ENCODE measurements around the gene HFM1. TPM values are rescaled to one million over a fixed set of nuclear protein-coding genes. Genes with fewer than 3 reads are reported as not detected.
"Not testable (repeated sequence)": the region's sequence is repeated elsewhere in the genome, so short reads cannot be mapped to it uniquely, and the experiment has no call there.

The HFM1 gene, protein sequence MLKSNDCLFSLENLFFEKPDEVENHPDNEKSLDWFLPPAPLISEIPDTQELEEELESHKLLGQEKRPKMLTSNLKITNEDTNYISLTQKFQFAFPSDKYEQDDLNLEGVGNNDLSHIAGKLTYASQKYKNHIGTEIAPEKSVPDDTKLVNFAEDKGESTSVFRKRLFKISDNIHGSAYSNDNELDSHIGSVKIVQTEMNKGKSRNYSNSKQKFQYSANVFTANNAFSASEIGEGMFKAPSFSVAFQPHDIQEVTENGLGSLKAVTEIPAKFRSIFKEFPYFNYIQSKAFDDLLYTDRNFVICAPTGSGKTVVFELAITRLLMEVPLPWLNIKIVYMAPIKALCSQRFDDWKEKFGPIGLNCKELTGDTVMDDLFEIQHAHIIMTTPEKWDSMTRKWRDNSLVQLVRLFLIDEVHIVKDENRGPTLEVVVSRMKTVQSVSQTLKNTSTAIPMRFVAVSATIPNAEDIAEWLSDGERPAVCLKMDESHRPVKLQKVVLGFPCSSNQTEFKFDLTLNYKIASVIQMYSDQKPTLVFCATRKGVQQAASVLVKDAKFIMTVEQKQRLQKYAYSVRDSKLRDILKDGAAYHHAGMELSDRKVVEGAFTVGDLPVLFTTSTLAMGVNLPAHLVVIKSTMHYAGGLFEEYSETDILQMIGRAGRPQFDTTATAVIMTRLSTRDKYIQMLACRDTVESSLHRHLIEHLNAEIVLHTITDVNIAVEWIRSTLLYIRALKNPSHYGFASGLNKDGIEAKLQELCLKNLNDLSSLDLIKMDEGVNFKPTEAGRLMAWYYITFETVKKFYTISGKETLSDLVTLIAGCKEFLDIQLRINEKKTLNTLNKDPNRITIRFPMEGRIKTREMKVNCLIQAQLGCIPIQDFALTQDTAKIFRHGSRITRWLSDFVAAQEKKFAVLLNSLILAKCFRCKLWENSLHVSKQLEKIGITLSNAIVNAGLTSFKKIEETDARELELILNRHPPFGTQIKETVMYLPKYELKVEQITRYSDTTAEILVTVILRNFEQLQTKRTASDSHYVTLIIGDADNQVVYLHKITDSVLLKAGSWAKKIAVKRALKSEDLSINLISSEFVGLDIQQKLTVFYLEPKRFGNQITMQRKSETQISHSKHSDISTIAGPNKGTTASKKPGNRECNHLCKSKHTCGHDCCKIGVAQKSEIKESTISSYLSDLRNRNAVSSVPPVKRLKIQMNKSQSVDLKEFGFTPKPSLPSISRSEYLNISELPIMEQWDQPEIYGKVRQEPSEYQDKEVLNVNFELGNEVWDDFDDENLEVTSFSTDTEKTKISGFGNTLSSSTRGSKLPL (N-terminal part only)
- not detected for polyA plus RNA-seq

- Mint-ChIP-seq H3K27me3 (peaks cover 26% of the 10 kb centered on the region), H3K4me1 (peaks cover 0 to 6% (median 5%) of the 10 kb centered on the region in 3 donors), H3K4me3 (peak within 1 kb of the TSS; percentile 20 to 95 (median 80)), H3K27ac (peak within 1 kb of the TSS in 1 of 3 donors; percentile 80), H3K36me3 (no peaks in the 10 kb centered on the region), H3K9me3 (no peaks in the 10 kb centered on the region)
Observed at GRCh38 chr1:91404151-91405012, at the start of gene HFM1. Gene HFM1, minus strand, starts transcription at chr1:91404837. Its CDS starts 3,755 bp downstream, at chr1:91401082.

GRCh38 chr1:91454136-91454535 is 49.5 kb upstream of the HFM1 start:
- H3K36me3 Mint-ChIP-seq, result no peaks in the 10 kb centered on the region
- peaks cover 0 to 3% (median 0%) of the 10 kb centered on the region in 3 donors for H3K9me3 Mint-ChIP-seq
- no peak overlapping the region for H3K27ac Mint-ChIP-seq
- H3K4me3 Mint-ChIP-seq, result no peak overlapping the region
- peaks cover 3% of the 10 kb centered on the region for H3K27me3 Mint-ChIP-seq
- no peaks in the 10 kb centered on the region for H3K4me1 Mint-ChIP-seq

- no peaks in the 10 kb centered on the region for H3K4me1 Mint-ChIP-seq
- no peaks in the 10 kb centered on the region for H3K9me3 Mint-ChIP-seq
- no peak overlapping the region for H3K4me3 Mint-ChIP-seq
- H3K27ac Mint-ChIP-seq, result no peak overlapping the region
- H3K36me3 Mint-ChIP-seq, result no peaks in the 10 kb centered on the region
- peaks cover 3% of the 10 kb centered on the region for H3K27me3 Mint-ChIP-seq
Observed at GRCh38 chr1:91450260-91450659, 45.6 kb upstream of the HFM1 start.

DNA sequence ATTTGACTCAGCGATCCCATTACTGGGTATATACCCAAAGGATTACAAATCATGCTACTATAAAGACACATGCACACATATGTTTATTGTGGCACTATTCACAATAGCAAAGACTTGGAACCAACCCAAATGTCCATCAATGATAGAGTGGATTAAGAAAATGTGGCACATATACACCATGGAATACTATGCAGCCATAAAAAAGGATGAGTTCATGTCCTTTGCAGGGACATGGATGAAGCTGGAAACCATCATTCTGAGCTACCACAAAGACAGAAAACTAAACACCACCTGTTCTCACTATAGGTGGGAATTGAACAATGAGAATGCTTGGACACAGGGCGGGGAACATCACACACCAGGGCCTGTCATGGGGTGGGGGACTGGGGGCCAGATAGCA is 43.1 kb upstream of the HFM1 start:
- H3K36me3 Mint-ChIP-seq, H3K27me3 Mint-ChIP-seq, H3K4me1 Mint-ChIP-seq, H3K4me3 Mint-ChIP-seq, H3K27ac Mint-ChIP-seq, H3K9me3 Mint-ChIP-seq: not testable (repeated sequence)

DNA sequence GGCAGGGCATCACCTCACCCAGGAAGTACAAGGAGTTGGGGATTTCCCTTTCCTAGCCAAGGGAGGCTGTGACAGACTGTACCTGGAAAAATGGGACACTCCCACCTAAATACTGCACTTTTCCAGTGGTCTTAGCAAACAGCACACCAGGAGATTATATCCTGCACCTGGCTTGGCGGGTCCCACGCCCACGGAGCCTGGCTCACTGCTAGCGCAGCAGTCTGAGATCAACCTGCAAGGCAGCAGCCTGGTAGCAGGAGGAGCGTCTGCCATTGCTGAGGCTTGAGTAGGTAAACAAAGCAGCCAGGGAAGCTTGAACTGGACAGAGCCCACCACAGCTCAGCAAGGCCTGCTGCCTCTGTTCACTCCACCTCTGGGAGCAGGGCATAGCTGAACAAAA is 37.3 kb upstream of the HFM1 start:
- peaks cover 11% of the 10 kb centered on the region for H3K27me3 Mint-ChIP-seq
- H3K27ac Mint-ChIP-seq, H3K4me3 Mint-ChIP-seq, H3K4me1 Mint-ChIP-seq, H3K9me3 Mint-ChIP-seq, H3K36me3 Mint-ChIP-seq: not testable (repeated sequence)

GRCh38 chr1:91440847-91441246 is 36.2 kb upstream of the HFM1 start:
- H3K4me3 Mint-ChIP-seq, result no peak overlapping the region
- H3K36me3 Mint-ChIP-seq, result no peaks in the 10 kb centered on the region
- H3K27me3 Mint-ChIP-seq, result peaks cover 11% of the 10 kb centered on the region
- H3K27ac Mint-ChIP-seq, result no peak overlapping the region
- H3K9me3 Mint-ChIP-seq, result peaks cover 0 to 3% (median 0%) of the 10 kb centered on the region in 3 donors
- no peaks in the 10 kb centered on the region for H3K4me1 Mint-ChIP-seq

DNA sequence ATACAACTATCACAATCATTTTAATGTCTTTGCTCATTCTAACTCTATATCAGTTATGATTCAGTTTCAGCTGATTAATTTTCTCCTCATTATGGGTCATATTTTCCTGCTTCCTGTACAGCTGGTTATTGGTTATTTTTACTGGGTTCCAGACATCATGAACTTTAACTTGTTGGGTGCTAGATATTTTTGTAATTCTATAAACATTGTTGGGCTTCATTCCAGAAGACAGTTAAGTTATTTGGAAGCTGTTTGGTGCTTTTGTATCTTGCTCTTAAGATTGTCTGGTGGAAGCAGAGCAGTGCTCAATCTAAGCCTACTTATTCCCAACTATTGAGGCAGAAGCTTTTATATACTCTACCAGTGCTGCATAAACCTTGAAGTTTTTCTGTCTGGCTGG is 34.4 kb upstream of the HFM1 start:
- Mint-ChIP-seq H3K4me1 (no peaks in the 10 kb centered on the region), H3K27ac (no peak overlapping the region), H3K27me3 (peaks cover 8% of the 10 kb centered on the region), H3K36me3 (no peaks in the 10 kb centered on the region), H3K4me3 (no peak overlapping the region), H3K9me3 (peaks cover 0 to 3% (median 0%) of the 10 kb centered on the region in 3 donors)

DNA sequence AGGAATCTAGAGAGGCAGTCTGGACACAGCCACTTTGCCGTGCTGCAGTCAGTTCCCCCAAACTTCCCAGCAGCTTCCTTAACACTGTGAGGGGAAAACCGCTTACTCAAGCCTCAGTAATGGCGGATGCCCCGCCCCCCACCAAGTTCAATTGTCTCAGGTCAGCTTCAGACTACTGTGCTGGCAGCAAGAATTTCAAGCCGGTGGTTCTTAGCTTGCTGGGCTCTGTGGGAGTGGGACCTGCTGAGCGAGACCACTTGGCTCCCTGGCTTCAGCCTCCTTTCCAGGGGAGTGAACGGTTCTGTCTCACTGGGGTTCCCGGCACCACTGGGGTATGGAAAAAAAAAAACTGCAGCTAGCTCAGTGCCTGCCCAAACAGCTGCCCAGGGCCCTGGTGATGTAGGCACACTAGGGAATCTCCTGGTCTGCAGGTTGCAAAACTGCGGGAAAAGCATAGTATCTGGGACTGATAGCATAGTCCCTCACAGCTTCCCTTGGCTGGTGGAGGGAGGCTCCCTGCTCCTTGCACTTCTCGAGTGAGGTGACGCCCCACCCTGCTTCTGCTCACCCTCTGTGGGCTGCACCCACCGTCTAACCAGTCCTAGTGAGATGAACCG is 23.7 kb upstream of the HFM1 start:
- H3K9me3 Mint-ChIP-seq, result peaks cover 0 to 4% (median 3%) of the 10 kb centered on the region in 3 donors

GRCh38 chr1:91427741-91428140 is 23.1 kb upstream of the HFM1 start:
- H3K27ac Mint-ChIP-seq, result no peak overlapping the region
- H3K36me3 Mint-ChIP-seq, result peaks cover 1% of the 10 kb centered on the region
- H3K4me3 Mint-ChIP-seq, result no peak overlapping the region
- no peaks in the 10 kb centered on the region for H3K4me1 Mint-ChIP-seq
- peaks cover 16% of the 10 kb centered on the region for H3K27me3 Mint-ChIP-seq
- H3K9me3 Mint-ChIP-seq, result peaks cover 0 to 6% (median 4%) of the 10 kb centered on the region in 3 donors

More for the DNA sequence above, 23.7 kb upstream of the HFM1 start:
- Mint-ChIP-seq H3K36me3 (peaks cover 1% of the 10 kb centered on the region), H3K4me1 (no peaks in the 10 kb centered on the region), H3K27ac (no peak overlapping the region), H3K27me3 (peaks cover 16% of the 10 kb centered on the region), H3K4me3 (peak overlapping the region in 1 of 4 donors; percentile 53)

- H3K36me3 Mint-ChIP-seq, H3K27ac Mint-ChIP-seq, H3K4me1 Mint-ChIP-seq, H3K9me3 Mint-ChIP-seq, H3K4me3 Mint-ChIP-seq: not testable (repeated sequence)
- peaks cover 16% of the 10 kb centered on the region for H3K27me3 Mint-ChIP-seq
Observed at GRCh38 chr1:91422523-91422922, 17.9 kb upstream of the HFM1 start.

GRCh38 chr1:91412371-91412770 is 7.7 kb upstream of the HFM1 start:
- no peak overlapping the region for H3K27ac Mint-ChIP-seq
- H3K4me1 Mint-ChIP-seq, result no peaks in the 10 kb centered on the region
- H3K4me3 Mint-ChIP-seq, result no peak overlapping the region
- no peaks in the 10 kb centered on the region for H3K9me3 Mint-ChIP-seq
- H3K27me3 Mint-ChIP-seq, result no peaks in the 10 kb centered on the region
- no peaks in the 10 kb centered on the region for H3K36me3 Mint-ChIP-seq

- Mint-ChIP-seq H3K27me3 (peaks cover 20% of the 10 kb centered on the region), H3K4me3 (no peak overlapping the region), H3K9me3 (no peaks in the 10 kb centered on the region)
Observed at GRCh38 chr1:91406773-91407389, 2.2 kb upstream of the HFM1 start.

DNA sequence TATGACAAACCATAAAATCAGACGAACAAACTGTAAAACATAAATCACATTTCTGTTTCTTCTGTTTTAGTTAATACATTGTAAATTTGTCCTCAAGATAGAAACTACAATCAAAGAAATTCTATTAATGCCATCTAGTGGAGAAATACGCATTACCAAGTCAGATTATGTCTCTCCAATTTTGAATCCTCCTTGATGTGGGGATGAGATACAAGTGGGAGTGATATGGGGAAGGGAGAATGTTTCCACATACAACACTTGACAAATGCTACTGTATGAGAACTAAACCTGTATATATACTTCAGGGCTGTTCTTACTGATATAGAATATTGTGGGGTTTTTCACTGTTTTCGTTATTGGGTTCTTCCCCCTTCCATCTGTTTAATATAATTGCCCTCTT is 2.6 kb downstream of the HFM1 start:
- H3K36me3 Mint-ChIP-seq, result no peaks in the 10 kb centered on the region
- H3K4me3 Mint-ChIP-seq, result no peak overlapping the region
- H3K27me3 Mint-ChIP-seq, result peaks cover 28% of the 10 kb centered on the region
- peak overlapping the region in 1 of 3 donors; percentile 1 for H3K27ac Mint-ChIP-seq
- no peaks in the 10 kb centered on the region for H3K9me3 Mint-ChIP-seq
- peaks cover 0 to 6% (median 5%) of the 10 kb centered on the region in 3 donors for H3K4me1 Mint-ChIP-seq

More at GRCh38 chr1:91406773-91407389, 2.2 kb upstream of the HFM1 start:
- Mint-ChIP-seq H3K4me1 (peaks cover 0 to 6% (median 5%) of the 10 kb centered on the region in 3 donors), H3K27ac (no peak overlapping the region), H3K36me3 (no peaks in the 10 kb centered on the region)
